ENCODE measurements around the gene FNBP1. TPM values are rescaled to one million over a fixed set of nuclear protein-coding genes. Genes with fewer than 3 reads are reported as not detected.

Gene FNBP1
- total RNA-seq, 1 experiment from 2014 or later = 36.5 TPM

- H3K27ac Mint-ChIP-seq = no peak overlapping the region; a peak in 2 of 7 replicates
- no peaks in the 10 kb centered on the region for H3K79me1 ChIP-seq (ENCODE audit: insufficient read depth, low read depth, low read length, poor library complexity, severe bottlenecking)
- H3K27ac ChIP-seq (ENCODE audit: insufficient read length, low read depth, low read length) = no peak overlapping the region
- no peak overlapping the region for H2BK120ac ChIP-seq (ENCODE audit: low read depth, low read length, poor library complexity, severe bottlenecking)
- no peak overlapping the region for H4K91ac ChIP-seq (ENCODE audit: insufficient read length, low read depth, low read length)
- no peak overlapping the region for H3K23ac ChIP-seq (ENCODE audit: insufficient read length, low read depth, low read length)
- H3K18ac ChIP-seq (ENCODE audit: insufficient read length, low read depth, low read length) = no peak overlapping the region
- H2AFZ ChIP-seq (ENCODE audit: low read length) = no peak overlapping the region
- H3K14ac ChIP-seq (ENCODE audit: insufficient read depth, low read length) = no peak overlapping the region
- TF ChIP-seq, protein P1, sequence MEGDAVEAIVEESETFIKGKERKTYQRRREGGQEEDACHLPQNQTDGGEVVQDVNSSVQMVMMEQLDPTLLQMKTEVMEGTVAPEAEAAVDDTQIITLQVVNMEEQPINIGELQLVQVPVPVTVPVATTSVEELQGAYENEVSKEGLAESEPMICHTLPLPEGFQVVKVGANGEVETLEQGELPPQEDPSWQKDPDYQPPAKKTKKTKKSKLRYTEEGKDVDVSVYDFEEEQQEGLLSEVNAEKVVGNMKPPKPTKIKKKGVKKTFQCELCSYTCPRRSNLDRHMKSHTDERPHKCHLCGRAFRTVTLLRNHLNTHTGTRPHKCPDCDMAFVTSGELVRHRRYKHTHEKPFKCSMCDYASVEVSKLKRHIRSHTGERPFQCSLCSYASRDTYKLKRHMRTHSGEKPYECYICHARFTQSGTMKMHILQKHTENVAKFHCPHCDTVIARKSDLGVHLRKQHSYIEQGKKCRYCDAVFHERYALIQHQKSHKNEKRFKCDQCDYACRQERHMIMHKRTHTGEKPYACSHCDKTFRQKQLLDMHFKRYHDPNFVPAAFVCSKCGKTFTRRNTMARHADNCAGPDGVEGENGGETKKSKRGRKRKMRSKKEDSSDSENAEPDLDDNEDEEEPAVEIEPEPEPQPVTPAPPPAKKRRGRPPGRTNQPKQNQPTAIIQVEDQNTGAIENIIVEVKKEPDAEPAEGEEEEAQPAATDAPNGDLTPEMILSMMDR (conservative IDR thresholded peaks at IDR 0.05) = no peak
- H2BK15ac ChIP-seq (ENCODE audit: low read depth, low read length) = no peak overlapping the region
- H4K8ac ChIP-seq (replicated peaks; ENCODE audit: insufficient read length, low read depth, low read length) = no peak overlapping the region
- H2BK5ac ChIP-seq (ENCODE audit: insufficient read length, low read length) = no peak overlapping the region
- H3K9me3 ChIP-seq (ENCODE audit: control insufficient read depth, low read depth, low read length) = no peaks in the 10 kb centered on the region
- H2BK20ac ChIP-seq (ENCODE audit: low read depth, low read length, poor library complexity, severe bottlenecking) = no peak overlapping the region
- no peak overlapping the region for H3K4ac ChIP-seq (ENCODE audit: low read depth, low read length)
- no peaks in the 10 kb centered on the region for H3K23me2 ChIP-seq (ENCODE audit: insufficient read length, low read depth, low read length, poor library complexity, severe bottlenecking)
- no peak overlapping the region for H3T11ph ChIP-seq (ENCODE audit: low read length)
- H3K27me3 ChIP-seq (ENCODE audit: insufficient read depth, low read length) = no peaks in the 10 kb centered on the region
- H3K4me2 ChIP-seq (ENCODE audit: insufficient read depth, insufficient read length, low read length) = no peak overlapping the region
- no peaks in the 10 kb centered on the region for H3K9me3 Mint-ChIP-seq
- H3K36me3 Mint-ChIP-seq (ENCODE audit: insufficient read depth in 1 of 3, low read depth in 3 of 3) = no peaks in the 10 kb centered on the region
- no peaks in the 10 kb centered on the region for H3K27me3 Mint-ChIP-seq (ENCODE audit: low read depth)
- H3K79me2 ChIP-seq (ENCODE audit: insufficient read depth, low read length) = no peaks in the 10 kb centered on the region; the same call in 1 of the 2 replicates
- DNase-seq = no peak
- H4K5ac ChIP-seq (ENCODE audit: insufficient read length, low read depth, low read length) = no peak overlapping the region
- no peak overlapping the region for H2AK5ac ChIP-seq (ENCODE audit: insufficient read length, low read length)
- no peak overlapping the region for H3K56ac ChIP-seq (ENCODE audit: insufficient read length, low read depth, low read length)
- no peaks in the 10 kb centered on the region for H3K4me1 ChIP-seq (ENCODE audit: insufficient read depth, low read length)
- H2BK12ac ChIP-seq (ENCODE audit: insufficient read length, low read depth, low read length) = no peak overlapping the region
- no CpG with 5 or more reads among the region's 6 CpGs for WGBS (ENCODE audit: extremely low coverage, insufficient read length, low lambda C conversion rate)
- no peak overlapping the region for H3K9ac ChIP-seq (ENCODE audit: extremely low read depth, insufficient read length, low read length)
- peaks cover 7 to 8% of the 10 kb centered on the region in 2 experiments for H3K4me1 Mint-ChIP-seq
- H4K20me1 ChIP-seq (ENCODE audit: control insufficient read depth, insufficient read depth, insufficient read length) = no peaks in the 10 kb centered on the region
- no peak overlapping the region for H3K4me3 Mint-ChIP-seq
These were observed 14.3 kb downstream of the FNBP1 start for GRCh38 chr9:130028493-130029222.
